Measurements from ENCODE around the gene CENATAC. TPM values are rescaled to one million over a fixed set of nuclear protein-coding genes. Genes with fewer than 3 reads are reported as not detected.
"Not testable (repeated sequence)": the region's sequence is repeated elsewhere in the genome, so short reads cannot be mapped to it uniquely, and the experiment has no call there.

CENATAC gene
- total RNA-seq, 1 experiment from 2014 or later = 46.9 TPM

- intact Hi-C loops (cut with micrococcal nuclease; ENCODE audit: unreplicated experiment) = no loop called here
- H3K27ac Mint-ChIP-seq (ENCODE audit: unreplicated experiment) = no peak overlapping the region
- BruUV-seq (replicated peaks) = no TSS peak
- no peak for DNase-seq
- no peak for TF ChIP-seq CTCF (IDR thresholded peaks at IDR 0.05; ENCODE audit: unreplicated experiment)
- no peaks in the 10 kb centered on the region for H3K4me1 Mint-ChIP-seq (ENCODE audit: low read depth, unreplicated experiment)
- CTCF ChIA-PET = no interaction called here
- no peak overlapping the region for H3K4me3 Mint-ChIP-seq (ENCODE audit: low read depth, unreplicated experiment)
- no peaks in the 10 kb centered on the region for H3K36me3 Mint-ChIP-seq (ENCODE audit: insufficient read depth, unreplicated experiment)
- H3K9me3 Mint-ChIP-seq (ENCODE audit: low read depth, unreplicated experiment) = no peaks in the 10 kb centered on the region
- peaks cover 26% of the 10 kb centered on the region for H3K27me3 Mint-ChIP-seq (ENCODE audit: unreplicated experiment)
These were observed 21.9 kb upstream of the CENATAC start for GRCh38 chr11:118975771-118976709.

- TF ChIP-seq CTCF (IDR thresholded peaks at IDR 0.05; ENCODE audit: unreplicated experiment) = no peak
- H3K9me3 Mint-ChIP-seq (ENCODE audit: low read depth, unreplicated experiment) = no peaks in the 10 kb centered on the region
- peaks cover 20% of the 10 kb centered on the region for H3K27me3 Mint-ChIP-seq (ENCODE audit: unreplicated experiment)
- no peaks in the 10 kb centered on the region for H3K36me3 Mint-ChIP-seq (ENCODE audit: insufficient read depth, unreplicated experiment)
- intact Hi-C loops (cut with micrococcal nuclease; ENCODE audit: unreplicated experiment) = no loop called here
- H3K4me1 Mint-ChIP-seq (ENCODE audit: low read depth, unreplicated experiment) = no peaks in the 10 kb centered on the region
- CTCF ChIA-PET = no interaction called here
- no peak overlapping the region for H3K27ac Mint-ChIP-seq (ENCODE audit: unreplicated experiment)
- H3K4me3 Mint-ChIP-seq (ENCODE audit: low read depth, unreplicated experiment) = no peak overlapping the region
- no TSS peak for BruUV-seq (replicated peaks)
- DNase-seq = no peak
These were observed 18.5 kb upstream of the CENATAC start for GRCh38 chr11:118979434-118979833.

- no peak overlapping the region for H3K4me3 Mint-ChIP-seq (ENCODE audit: low read depth, unreplicated experiment)
- H3K27ac Mint-ChIP-seq (ENCODE audit: unreplicated experiment) = no peak overlapping the region
- BruUV-seq (replicated peaks) = no TSS peak
These were observed 17.6 kb upstream of the CENATAC start for GRCh38 chr11:118980191-118980881.

GRCh38 chr11:118984337-118984736, 13.6 kb upstream of the CENATAC start:
- intact Hi-C loops (cut with micrococcal nuclease; ENCODE audit: unreplicated experiment); BruUV-seq (replicated peaks); CTCF ChIA-PET; H3K4me1 Mint-ChIP-seq (ENCODE audit: low read depth, unreplicated experiment); DNase-seq; H3K36me3 Mint-ChIP-seq (ENCODE audit: insufficient read depth, unreplicated experiment); H3K4me3 Mint-ChIP-seq (ENCODE audit: low read depth, unreplicated experiment); H3K9me3 Mint-ChIP-seq (ENCODE audit: low read depth, unreplicated experiment); H3K27ac Mint-ChIP-seq (ENCODE audit: unreplicated experiment): not testable (repeated sequence)
- H3K27me3 Mint-ChIP-seq (ENCODE audit: unreplicated experiment) = peaks cover 13% of the 10 kb centered on the region

More at GRCh38 chr11:118980191-118980881, 17.6 kb upstream of the CENATAC start:
- no peaks in the 10 kb centered on the region for H3K4me1 Mint-ChIP-seq (ENCODE audit: low read depth, unreplicated experiment)
- H3K27me3 Mint-ChIP-seq (ENCODE audit: unreplicated experiment) = peaks cover 11% of the 10 kb centered on the region
- DNase-seq = no peak
- TF ChIP-seq CTCF (IDR thresholded peaks at IDR 0.05; ENCODE audit: unreplicated experiment) = no peak
- H3K9me3 Mint-ChIP-seq (ENCODE audit: low read depth, unreplicated experiment) = no peaks in the 10 kb centered on the region
- CTCF ChIA-PET = no interaction called here
- intact Hi-C loops (cut with micrococcal nuclease; ENCODE audit: unreplicated experiment) = no loop called here
- H3K36me3 Mint-ChIP-seq (ENCODE audit: insufficient read depth, unreplicated experiment) = no peaks in the 10 kb centered on the region

All from Calu3 (cell line).